HG03558 (cell line): ENCODE measurements around the gene OAT.
"Not testable (repeated sequence)": the region's sequence is repeated elsewhere in the genome, so short reads cannot be mapped to it uniquely, and the experiment has no call there.

Experiments
- ATAC-seq: cut with Tn5 transposase; IDR thresholded peaks from one replicate; pipeline ENCODE4 v1.9.1; 2021; ENCODE audit warnings: moderate number of reproducible peaks; ENCODE audit not compliant: unreplicated experiment; ENCODE audit errors: extremely low read depth

OAT gene

DNA sequence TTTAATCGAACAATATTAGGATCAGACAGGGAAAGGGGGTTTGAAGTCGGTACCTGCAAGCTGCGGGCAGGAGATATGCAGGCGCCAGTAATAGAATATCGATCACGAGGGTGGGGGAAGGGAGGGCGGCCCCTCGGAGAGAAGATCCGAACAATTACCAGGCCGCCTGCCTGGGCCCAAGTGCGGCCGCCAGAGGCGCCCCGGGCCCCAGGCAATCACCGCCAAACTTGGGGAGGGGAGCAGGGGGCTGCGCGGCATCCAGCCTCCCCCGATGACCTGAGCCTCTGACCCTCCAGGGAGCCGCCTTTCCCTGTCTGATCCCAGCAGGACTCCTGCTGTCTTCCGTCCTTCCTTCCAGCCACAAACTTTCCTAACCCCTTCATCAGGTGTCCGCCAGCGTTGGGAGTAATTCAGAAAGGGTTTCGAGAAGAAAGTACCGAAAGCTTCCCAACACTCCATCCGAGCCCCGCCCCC, 30.0 kb upstream of the OAT start:
- no peak for ATAC-seq

GRCh38 chr10:124447751-124448466, 29.2 kb upstream of the OAT start:
- ATAC-seq = no peak

GRCh38 chr10:124446830-124447750, 28.4 kb upstream of the OAT start:
- no peak for ATAC-seq

GRCh38 chr10:124441694-124442093, 23.0 kb upstream of the OAT start:
- ATAC-seq = not testable (repeated sequence)

- peak; percentile 60 for ATAC-seq
Measured at GRCh38 chr10:124436191-124436638, 17.5 kb upstream of the OAT start.

GRCh38 chr10:124435683-124436082, 17.0 kb upstream of the OAT start:
- not testable (repeated sequence) for ATAC-seq

DNA sequence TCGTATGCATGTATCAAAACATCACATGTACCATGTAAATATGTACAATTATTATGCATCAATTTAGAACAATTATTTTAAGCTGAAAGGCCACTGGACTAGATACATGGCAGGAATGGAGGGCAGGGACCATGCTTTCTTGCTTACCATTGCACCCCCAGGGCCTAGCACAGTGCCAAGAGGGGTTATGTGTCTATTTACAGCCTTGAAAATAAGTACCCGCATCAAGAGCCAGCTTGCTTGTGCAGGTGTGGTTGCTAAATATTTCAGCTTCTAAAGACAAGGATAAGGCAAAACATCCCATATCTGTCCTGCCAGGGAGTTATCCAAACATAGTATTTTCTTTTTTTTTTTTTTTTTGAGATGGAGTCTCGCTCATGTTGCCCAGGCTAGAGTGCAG, 14.7 kb upstream of the OAT start:
- no peak for ATAC-seq

DNA sequence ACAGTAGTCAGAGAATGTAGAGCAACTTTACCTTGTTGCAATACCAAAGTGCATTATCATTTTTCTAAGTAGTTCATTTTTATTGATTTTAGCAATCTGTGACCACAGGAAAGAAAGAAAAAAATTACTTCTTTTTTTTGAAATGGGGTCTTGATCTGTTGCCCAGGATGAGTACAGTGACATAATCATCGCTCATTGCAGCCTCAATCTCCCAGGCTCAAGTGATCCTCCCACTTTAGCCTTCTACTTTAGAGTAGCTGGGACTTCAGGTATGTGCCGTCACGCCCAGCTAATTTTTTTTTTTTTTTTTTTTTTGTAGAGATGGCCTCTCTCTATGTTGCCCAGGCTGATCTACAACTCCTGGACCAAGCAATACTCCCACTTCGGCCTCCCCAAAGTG, 11.4 kb upstream of the OAT start:
- ATAC-seq = no peak

DNA sequence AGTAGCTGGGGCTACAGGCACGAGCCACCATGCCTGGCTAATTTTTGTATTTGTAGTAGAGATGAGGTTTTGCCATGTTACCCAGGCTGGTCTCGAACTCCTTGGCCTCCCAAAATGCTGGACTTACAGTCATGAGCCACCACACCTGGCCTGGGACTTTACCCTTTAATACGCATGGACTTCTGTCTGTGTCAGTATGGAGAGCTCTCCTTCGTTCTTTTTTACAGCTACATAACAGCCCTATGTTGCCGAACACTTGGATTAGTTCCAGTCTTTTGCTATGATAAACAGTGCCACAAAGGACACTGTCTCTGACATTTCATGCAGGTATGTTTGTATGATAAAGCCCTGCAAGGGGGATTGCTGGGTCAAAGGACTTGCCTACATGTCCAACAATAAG, 10.9 kb upstream of the OAT start:
- ATAC-seq = no peak

- no peak for ATAC-seq
Measured at GRCh38 chr10:124428207-124428777, 9.6 kb upstream of the OAT start.

- no peak for ATAC-seq
Measured at GRCh38 chr10:124425227-124425962, 6.7 kb upstream of the OAT start.

DNA sequence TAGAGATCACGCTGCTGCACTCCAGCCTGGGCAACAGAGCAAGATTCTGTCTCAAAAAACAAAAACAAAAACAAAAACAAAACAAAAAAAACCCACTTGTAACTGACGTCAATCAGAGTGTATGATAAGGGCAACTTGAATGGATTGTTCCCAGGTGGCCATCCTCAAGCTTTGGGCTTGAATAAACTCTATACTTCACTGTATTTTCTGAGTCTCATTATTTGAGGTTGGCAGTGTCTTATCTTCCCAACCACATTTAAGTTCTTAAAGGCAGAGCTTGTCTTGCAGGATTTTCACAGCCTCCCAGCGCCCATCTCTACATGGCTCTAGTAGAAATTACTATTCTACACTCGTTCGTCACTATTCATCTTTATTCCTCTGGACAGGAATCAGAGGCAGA, 5.1 kb upstream of the OAT start:
- no peak for ATAC-seq

- ATAC-seq = no peak
Measured at GRCh38 chr10:124422742-124423141, 4.0 kb upstream of the OAT start.

DNA sequence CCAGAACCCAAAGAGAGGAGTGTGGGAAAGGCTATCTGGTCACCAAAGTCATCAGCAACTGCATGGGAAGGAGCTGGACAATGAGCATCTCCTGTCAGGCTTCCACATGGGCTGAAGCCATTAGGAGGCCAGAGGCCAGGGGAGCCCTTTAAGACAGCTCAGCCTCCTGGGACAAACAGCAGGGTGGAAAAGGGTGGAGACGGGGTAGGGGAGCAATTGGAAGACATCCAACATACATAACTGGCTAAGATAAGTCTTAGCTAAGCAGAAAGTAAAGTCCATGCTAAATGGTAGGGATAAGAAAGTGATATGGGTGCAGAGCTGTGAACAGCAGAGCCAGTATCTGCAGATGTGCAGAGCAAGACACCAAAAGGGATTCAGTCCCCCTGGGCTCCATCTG, 1.5 kb upstream of the OAT start:
- ATAC-seq = no peak

DNA sequence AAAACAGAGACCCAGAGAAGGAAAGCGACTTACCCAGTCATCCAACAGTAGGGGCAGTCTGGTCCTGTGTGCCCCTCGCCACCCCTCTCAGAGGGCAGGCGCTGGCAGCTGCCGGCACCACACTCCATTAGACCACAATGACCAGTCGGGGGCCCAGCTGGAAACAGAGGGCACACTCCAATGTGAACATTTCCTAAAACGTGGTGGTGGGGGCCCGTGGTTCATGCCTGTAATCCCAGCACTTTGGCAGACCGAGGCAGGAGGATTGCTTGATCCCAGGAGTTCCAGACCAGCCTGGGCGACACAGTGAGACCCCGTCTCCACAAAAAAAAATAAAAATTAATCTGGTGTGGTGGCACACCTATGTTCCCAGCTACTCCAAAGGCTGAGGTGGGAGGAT, 912 bp upstream of the OAT start:
- no peak for ATAC-seq

- peak; percentile 21 for ATAC-seq
Measured at GRCh38 chr10:124417895-124418725, 613 bp downstream of the OAT start.

- ATAC-seq = no peak
Measured at GRCh38 chr10:124416733-124417132, 2.0 kb downstream of the OAT start.

- ATAC-seq = no peak
Measured at GRCh38 chr10:124415210-124415609, 3.5 kb downstream of the OAT start.

GRCh38 chr10:124414076-124414475, 4.6 kb downstream of the OAT start:
- no peak for ATAC-seq
